Myocyte (in vitro differentiated cells): ENCODE data around the gene UBR2. TPM values are rescaled to one million over a fixed set of nuclear protein-coding genes. Genes with fewer than 3 reads are reported as not detected.
"Not testable (repeated sequence)": the region's sequence is repeated elsewhere in the genome, so short reads cannot be mapped to it uniquely, and the experiment has no call there.

ENCODE experiments used
- DNase-seq: peaks from one replicate; pipeline ENCODE4 v3.0.0-alpha.2; 2012; ENCODE audit warnings: low read depth
- total RNA-seq: library from RNA; depleted of rRNA; stranded (reverse); fragments of >200 nt; gene quantifications from 2 replicates; pipeline ENCODE4 v1.2.3, GENCODE V29; 2014

The UBR2 gene
- total RNA-seq, 1 donor from 2014 or later = 23.7 TPM

DNA sequence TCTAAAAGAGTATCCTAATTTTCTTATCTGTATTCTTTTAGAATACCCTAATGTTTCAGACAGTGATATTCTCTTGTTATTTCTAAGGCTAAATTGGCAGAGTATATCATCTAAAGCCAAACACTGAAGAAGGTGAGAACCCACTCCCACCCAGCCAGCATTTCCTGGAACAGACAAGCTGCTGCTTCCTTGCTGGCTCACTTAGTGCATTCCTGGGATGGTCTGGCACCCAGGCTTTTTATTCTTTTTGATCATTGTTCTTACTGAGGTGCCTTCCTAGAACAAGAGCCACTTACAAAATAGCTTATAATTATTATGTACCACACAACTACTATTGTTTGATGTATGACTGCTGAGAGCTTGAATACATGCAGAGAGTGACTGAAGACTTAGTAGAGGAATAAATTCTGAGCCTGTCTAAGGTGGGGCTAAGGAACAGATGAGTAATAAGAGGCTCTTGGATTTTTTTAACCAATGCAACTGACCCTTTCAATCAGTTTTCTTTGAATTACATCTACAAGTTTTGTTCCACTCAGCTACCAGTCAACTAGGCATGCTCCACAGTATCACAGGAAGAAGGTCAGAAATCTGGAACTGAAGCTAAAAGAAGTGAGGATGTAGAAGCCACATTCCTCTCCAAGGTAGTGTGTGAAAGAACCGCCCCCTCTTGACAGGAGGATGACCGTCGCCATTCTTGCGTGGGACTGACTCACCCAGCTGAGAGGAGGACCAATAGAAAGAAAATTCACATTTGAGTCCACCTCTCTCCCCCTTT lies 128.5 kb downstream of the UBR2 start:
- peak; percentile 49 for DNase-seq

GRCh38 chr6:42693725-42694323 lies 130.0 kb downstream of the UBR2 start:
- no peak for DNase-seq

- DNase-seq = peak; percentile 50
These were observed 130.8 kb downstream of the UBR2 start for GRCh38 chr6:42694586-42694985.

GRCh38 chr6:42696526-42697267 lies 132.9 kb downstream of the UBR2 start:
- no peak for DNase-seq

DNA sequence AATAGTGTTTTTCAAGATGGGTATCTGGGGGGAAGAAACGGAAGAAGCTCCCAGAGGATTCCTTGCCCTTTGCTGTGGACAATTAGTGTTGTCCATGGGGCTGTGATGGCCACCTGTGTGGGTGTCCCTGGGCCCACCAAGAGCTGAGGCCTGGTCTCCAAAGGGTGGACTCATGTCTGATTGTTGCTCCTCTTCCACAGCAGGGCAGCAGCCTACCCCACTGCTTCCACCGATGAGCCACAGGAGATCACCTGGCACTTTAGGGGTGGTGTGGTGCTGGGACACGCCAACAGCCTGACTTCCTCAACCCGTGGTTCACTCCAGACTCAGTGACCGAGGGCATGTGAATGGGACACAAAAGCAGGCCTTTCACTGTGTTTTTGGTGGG lies 133.4 kb downstream of the UBR2 start:
- no peak for DNase-seq

DNA sequence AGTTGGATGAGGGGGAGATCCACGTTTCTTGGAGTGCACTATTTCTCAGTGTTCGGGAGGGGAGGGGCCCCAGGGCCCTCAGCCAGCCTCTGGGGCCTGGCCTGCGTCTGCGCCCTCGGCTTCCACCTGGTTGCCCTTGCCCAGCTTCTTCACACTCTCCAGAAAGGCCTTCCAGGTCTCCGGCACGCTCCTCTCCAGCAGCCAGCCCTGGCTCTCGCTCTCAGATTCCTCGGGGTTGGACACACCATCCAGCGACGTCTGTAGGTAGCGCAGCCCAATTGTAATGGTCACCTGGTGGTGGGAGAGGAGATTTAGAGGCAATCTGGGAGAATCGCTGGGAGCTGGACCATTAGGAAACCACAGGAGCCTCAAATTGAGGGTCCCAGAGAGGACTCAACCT lies 134.4 kb downstream of the UBR2 start:
- no peak for DNase-seq

DNA sequence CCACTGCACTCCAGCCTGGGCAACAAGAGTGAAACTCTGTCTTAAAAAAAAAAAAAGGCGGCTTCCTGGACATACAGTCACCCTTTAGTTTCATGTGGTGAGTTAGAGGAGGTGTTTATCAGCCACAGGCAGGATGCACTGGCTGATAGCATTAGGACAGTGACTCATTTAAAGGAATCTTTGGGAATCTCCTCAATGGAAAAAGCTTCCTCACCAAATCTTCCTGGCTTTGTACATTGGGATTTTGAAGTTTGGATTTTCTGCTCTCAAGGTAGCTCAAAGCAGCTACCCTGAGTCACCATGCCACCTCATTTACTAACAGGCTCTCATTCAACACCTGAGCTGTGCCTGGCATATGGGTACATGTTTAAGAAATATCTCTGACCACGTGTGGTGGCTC lies 138.4 kb downstream of the UBR2 start:
- DNase-seq = peak; percentile 26

DNA sequence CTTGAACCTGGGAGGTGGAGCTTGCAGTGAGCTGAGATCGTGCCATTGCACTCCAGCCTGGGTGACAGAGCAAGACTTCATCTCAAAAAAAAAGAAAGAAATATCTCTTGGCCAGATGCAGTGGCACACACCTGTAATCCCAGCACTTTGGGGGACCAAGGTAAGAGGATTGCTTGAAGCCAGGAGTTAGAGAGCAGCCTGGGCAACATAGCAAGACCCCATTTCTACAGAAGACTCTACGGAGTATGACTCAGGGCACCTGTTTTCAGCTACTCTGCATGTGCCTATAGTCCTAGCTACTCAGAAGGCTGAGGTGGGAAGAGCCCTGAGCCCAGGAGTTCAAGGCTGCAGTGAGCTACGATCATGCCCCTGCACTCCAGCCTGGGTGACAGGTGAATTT lies 139.0 kb downstream of the UBR2 start:
- not testable (repeated sequence) for DNase-seq

GRCh38 chr6:42704251-42704936 lies 140.6 kb downstream of the UBR2 start:
- DNase-seq = peak; percentile 84

DNA sequence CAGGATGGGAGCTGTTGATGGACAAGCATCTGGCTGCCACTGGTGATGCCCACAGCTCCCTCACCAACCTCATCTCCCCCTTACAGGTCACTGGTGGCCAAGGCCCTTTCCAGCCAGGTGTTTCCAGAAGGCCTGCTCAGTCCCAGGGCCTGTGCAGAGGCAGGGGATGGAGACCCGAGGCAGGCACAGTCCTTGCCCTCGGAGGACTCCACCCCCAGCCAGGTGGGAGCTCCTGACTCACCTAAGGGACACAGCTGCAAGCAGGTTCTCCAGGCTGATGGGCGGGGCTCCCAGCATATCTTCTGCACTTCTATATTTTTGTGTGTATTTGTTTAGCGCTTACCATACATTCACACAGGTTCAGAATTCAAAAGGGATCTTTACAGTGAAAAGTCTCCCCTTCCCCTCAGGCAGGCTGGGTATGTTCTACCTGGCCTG lies 141.1 kb downstream of the UBR2 start:
- DNase-seq = no peak

GRCh38 chr6:42707595-42707994 lies 143.8 kb downstream of the UBR2 start:
- no peak for DNase-seq

GRCh38 chr6:42708096-42708495 lies 144.3 kb downstream of the UBR2 start:
- DNase-seq = no peak

GRCh38 chr6:42709871-42710270 lies 146.0 kb downstream of the UBR2 start:
- no peak for DNase-seq

- DNase-seq = peak; percentile 21
These were observed 146.5 kb downstream of the UBR2 start for GRCh38 chr6:42710316-42710715.

GRCh38 chr6:42711930-42712329 lies 148.1 kb downstream of the UBR2 start:
- no peak for DNase-seq

DNA sequence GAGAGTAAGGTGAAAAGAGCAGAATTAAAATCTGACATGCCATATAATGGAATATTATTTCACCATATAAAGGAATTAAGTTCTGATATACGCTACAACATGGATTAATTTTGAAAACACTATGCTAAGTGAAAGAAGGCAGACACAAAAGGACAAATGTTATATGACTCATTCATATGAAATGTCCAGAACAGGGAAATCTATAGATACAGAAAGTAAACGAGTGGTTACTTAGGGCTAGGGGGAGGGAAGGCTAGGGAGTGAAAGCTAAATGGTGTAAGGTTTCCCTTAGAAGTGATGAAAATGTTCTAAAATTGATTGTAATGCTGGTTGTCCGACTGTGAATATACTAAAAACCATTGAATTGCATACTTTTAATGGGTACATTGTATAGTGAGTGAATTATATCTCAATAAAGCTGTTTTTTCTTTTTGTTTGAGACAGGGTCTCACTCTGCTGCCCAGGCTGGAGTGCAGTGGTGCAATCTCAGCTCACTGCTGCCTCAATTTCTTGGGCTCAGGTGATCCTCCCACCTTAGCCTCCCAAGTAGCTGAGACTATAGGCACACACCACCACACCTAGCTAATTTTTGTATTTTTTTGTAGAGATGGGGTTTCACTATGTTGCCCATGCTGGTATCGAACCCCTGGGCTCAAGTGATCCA lies 150.4 kb downstream of the UBR2 start:
- no peak for DNase-seq

- DNase-seq = no peak
These were observed 152.0 kb downstream of the UBR2 start for GRCh38 chr6:42715871-42716270.

DNA sequence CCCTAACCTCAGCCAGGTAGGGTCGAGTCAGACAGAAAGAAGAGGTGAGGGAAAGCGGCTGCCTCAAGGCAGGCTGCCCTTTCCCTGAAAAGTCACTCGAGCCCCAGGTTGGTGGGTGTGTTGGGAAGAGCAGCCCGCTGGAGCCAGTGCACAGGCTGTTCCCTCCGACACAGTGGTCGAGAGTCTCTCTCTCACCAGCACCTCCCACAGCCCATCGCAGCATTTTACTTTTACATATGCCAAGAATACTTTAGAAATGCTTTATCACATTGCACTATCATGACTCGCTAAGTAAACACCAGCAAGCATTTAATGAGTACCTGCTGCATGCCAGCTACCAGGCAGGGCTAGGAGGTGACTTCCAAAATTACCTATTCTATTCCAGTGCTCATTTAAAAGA lies 156.9 kb downstream of the UBR2 start:
- DNase-seq = no peak

DNA sequence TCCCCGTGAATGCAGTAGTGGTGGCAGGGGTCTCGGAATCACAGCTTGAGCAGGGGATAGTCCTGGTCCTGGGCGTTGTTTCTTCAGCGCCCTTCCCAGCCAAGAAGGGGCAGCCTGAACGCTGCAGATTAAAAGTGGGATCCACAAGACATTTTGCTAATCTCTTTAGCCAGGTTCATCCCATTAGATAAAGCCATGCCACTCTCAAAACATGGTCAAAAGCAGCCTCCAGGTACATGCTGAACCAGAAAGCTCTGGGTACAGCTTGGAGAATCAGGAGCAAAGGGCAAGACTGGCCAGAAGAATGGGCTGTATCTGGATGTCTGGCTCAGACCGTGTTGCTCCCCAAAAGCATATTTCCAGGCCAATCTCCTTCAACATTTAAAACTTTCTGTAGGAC lies 158.7 kb downstream of the UBR2 start, which contains the start of gene PRPH2:
Gene PRPH2, minus strand, starts transcription at position 101 of the 400 bp plus-strand sequence. CDS start 263 bp downstream, outside the sequence.
- no peak for DNase-seq

- no peak for DNase-seq
These were observed 161.0 kb downstream of the UBR2 start for GRCh38 chr6:42724825-42725224.

- DNase-seq = no peak
These were observed 162.2 kb downstream of the UBR2 start for GRCh38 chr6:42726026-42726425.
